ENCODE results near the gene POLR1A. TPM values are rescaled to one million over a fixed set of nuclear protein-coding genes. Genes with fewer than 3 reads are reported as not detected.
A peak's percentile ranks its signal among the peaks of the same experiment; 100 is the strongest.

The POLR1A gene
- total and polyA plus RNA-seq, 8 donors, result 3.9 to 19.0 (median 12.2) TPM

DNA sequence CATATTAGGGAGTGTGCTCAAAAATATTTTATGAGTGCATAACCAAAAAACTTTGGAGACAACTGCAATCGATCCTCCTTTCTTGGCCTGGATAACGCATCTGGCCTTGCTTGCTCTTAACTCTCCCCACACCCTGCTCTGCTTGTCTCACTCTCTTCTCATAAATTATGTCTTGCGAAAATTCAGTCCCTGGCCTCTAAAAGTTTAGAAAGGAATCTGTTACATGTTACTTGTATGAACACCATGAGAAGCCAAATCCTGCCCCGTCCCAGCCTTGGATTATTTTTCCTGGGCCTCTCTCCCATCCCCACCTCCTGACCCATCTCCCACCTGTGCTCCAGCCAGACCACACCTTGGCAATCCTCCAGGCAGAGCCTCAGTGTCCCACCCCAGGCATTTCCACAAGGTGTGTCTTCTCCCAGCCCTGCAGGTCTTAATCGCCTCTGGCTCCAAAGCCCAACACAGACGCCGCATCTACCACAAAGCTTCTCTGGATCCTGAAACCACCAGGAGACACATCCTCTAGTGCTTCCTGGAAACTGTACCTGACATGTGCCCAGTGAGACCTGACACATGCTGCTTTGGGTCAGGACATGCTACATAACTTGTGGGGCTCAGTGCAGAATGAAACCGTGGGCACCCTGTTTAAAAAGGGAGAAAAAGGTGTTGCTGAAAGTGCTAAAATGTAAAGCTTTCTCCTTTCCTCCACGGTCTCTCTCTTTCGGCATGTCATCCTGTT, 117.3 kb downstream of the POLR1A start:
- H3K27me3 ChIP-seq, result no peaks in the 10 kb centered on the region
- FAIRE-seq, result no peak
- no peaks in the 10 kb centered on the region for H3K4me1 ChIP-seq
- H3K4me3 ChIP-seq, result no peak overlapping the region
- H3K36me3 ChIP-seq, result no peaks in the 10 kb centered on the region
- ATAC-seq, result peak; percentile 18 to 47 (median 24)
- H3K27ac ChIP-seq, result no peak overlapping the region
- TF ChIP-seq, protein P1, sequence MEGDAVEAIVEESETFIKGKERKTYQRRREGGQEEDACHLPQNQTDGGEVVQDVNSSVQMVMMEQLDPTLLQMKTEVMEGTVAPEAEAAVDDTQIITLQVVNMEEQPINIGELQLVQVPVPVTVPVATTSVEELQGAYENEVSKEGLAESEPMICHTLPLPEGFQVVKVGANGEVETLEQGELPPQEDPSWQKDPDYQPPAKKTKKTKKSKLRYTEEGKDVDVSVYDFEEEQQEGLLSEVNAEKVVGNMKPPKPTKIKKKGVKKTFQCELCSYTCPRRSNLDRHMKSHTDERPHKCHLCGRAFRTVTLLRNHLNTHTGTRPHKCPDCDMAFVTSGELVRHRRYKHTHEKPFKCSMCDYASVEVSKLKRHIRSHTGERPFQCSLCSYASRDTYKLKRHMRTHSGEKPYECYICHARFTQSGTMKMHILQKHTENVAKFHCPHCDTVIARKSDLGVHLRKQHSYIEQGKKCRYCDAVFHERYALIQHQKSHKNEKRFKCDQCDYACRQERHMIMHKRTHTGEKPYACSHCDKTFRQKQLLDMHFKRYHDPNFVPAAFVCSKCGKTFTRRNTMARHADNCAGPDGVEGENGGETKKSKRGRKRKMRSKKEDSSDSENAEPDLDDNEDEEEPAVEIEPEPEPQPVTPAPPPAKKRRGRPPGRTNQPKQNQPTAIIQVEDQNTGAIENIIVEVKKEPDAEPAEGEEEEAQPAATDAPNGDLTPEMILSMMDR (IDR thresholded peaks at IDR 0.05), result no peak
- DNase-seq, result no peak
- H3K9me3 ChIP-seq, result no peaks in the 10 kb centered on the region
- 77 to 78% methylated on average over 10 of the region's 10 CpGs for WGBS, 2 donors
- intact Hi-C loops (cut with DNase I), result no loop called here

DNA sequence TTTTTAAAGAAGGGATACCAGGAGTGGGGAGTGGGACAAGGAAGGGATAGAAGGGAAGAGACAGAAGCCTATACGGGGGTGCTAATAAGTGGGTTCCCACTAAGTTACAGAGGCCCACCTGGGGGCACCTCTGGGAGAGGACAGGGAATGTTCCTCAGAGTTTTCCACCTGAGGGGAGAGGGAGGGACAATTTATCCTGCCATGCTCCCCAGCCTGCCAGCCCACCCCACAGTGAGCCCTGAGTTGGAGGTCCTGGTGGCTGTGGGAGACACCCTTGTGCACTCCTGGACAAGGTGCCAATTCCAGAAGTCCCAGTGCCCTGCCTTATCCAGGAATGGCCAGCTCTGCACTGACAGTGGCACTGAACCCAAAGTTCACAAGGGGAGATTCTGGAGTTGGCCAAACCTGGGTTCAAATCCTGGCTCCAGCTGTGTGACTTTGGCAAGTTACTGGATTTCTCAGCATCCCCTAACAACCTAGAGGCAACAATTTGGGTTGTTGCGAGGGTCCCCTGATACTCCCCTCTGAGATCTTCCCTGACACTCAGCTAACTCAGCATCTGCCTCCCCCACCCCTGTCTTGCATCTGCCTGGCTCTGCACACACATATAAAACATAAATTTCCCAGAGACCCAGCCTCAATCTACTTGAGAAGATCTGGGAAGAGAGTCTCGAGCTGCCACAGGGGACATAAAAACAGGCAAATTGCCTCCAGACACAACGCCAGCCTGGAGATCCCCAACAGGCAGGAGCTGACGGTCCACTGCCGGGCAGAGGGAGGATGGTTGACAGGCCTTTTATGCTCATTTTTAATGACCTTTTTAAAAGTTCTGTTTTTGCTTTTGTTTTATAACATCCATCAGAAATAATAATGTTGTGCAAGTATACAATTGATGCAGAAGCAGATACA, 118.2 kb downstream of the POLR1A start:
- 70 to 79% methylated on average over 6 of the region's 6 CpGs for WGBS, 2 donors
- no peaks in the 10 kb centered on the region for H3K9me3 ChIP-seq
- intact Hi-C loops (cut with DNase I), result no loop called here

DNA sequence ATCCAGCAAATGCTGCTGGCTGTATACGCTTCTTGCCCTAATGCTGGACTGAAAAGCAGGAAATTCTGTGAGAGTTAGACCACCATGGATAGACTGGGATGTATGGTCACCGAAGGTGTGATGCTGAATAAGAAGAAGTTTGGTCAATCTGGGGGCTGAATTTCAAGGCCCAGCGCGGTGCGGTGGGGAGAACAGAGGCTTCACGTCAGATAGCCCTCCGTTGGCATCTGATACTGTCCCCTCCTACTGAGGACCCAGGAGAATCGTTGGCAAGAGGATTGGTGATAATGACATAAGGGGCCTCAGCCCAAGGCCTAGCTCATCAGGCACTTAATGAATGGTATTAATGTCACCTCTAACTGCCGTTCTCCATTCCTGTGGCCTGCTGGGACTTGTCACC, 119.6 kb downstream of the POLR1A start:
- ATAC-seq, result no peak
- FAIRE-seq, result no peak
- Histone ChIP-seq H3K4me3 (no peak overlapping the region), H3K9me3 (no peaks in the 10 kb centered on the region), H3K27me3 (no peaks in the 10 kb centered on the region), H3K36me3 (no peaks in the 10 kb centered on the region), H3K27ac (no peak overlapping the region), H3K4me1 (no peaks in the 10 kb centered on the region)
- DNase-seq, result no peak
- intact Hi-C loops (cut with DNase I), result no loop called here
- WGBS, 2 donors, result 93 to 94% methylated on average over 9 of the region's 9 CpGs
- TF ChIP-seq, protein P1 (IDR thresholded peaks at IDR 0.05), result no peak

More for the DNA sequence above, 118.2 kb downstream of the POLR1A start:
- no peak for DNase-seq
- no peak for FAIRE-seq
- Histone ChIP-seq H3K4me3 (no peak overlapping the region), H3K27me3 (no peaks in the 10 kb centered on the region), H3K27ac (no peak overlapping the region), H3K4me1 (no peaks in the 10 kb centered on the region), H3K36me3 (no peaks in the 10 kb centered on the region)
- TF ChIP-seq, protein P1 (IDR thresholded peaks at IDR 0.05), result no peak
- ATAC-seq, result peak in 1 of 4 donors; percentile 21

DNA sequence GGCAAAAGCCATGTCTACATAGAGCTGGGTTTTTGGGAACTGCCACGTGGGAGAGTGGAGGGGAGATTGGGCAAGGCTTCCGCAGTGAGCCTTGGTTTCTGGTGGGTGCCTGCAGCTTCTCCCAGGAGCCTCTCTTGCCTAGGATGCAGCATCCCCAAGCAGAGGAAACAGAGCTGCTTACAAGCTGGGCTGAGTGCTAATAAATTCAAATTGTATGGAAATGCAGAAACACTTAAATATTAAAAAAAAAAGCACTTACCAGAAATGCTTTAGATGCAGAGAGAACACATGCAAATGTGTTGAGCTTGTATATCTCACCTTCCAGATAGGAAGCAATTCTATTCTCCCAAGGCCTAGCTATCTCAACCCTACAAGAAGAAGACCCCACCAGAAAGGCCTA, 120.9 kb downstream of the POLR1A start:
- 75 to 88% methylated on average over 2 of the region's 2 CpGs for WGBS, 2 donors
- Histone ChIP-seq H3K36me3 (no peaks in the 10 kb centered on the region), H3K9me3 (no peaks in the 10 kb centered on the region), H3K27me3 (no peaks in the 10 kb centered on the region), H3K27ac (no peak overlapping the region), H3K4me1 (no peaks in the 10 kb centered on the region), H3K4me3 (no peak overlapping the region)
- TF ChIP-seq, protein P1 (IDR thresholded peaks at IDR 0.05), result no peak
- intact Hi-C loops (cut with DNase I), result no loop called here
- DNase-seq, result no peak
- FAIRE-seq, result no peak
- ATAC-seq, result no peak
